ENCODE data around the gene PILRA.
A peak's percentile ranks its signal among the peaks of the same experiment; 100 is the strongest.
"Not testable (repeated sequence)": the region's sequence is repeated elsewhere in the genome, so short reads cannot be mapped to it uniquely, and the experiment has no call there.

The PILRA gene

DNA sequence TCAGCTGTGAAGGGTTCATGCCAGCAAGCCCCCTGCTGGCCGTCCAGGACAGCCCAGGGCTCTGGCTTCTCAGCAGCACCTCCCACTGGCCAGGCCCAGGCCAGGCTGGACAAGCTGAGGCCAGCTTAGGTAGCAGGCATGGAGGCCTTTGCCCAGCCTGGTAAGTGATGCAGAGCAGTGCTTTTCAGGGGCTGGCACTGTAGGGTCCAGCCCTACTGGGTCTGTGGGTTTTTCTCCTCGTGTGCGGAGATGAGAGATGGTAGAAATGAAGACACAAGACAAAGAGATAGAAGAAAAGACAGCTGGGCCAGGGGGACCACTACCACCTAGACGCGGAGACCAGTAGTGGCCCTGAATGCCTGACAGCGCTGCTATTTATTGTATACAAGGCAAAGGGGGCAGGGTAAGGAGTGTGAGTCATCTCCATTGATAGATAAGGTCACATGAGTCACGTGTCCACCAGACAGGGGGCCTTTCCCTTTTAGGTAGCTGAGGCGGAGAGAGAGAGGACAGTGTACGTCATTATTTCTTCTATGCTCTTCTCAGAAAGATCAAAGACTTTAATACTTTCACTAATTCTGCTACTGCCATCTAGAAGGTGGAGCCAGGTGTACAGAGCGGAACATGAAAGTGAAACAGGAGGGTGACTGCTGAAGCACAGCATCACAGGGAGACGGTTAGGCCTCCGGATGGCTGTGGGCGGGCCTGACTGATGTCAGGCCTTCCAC lies 28.6 kb upstream of the PILRA start:
- H3K9me3 ChIP-seq (ENCODE audit: control insufficient read depth in 2 of 2, low read length in 2 of 2); H3K4me1 ChIP-seq (ENCODE audit: control insufficient read depth in 2 of 2, insufficient read depth in 2 of 2, low read length in 2 of 2); H3K27me3 ChIP-seq (ENCODE audit: control insufficient read depth in 2 of 2, insufficient read depth in 2 of 2, low read length in 2 of 2): not testable (repeated sequence)
- Histone ChIP-seq H3K36me3 (ENCODE audit: control insufficient read depth in 2 of 2, insufficient read depth in 2 of 2, low read length in 2 of 2) (peaks cover 37 to 39% of the 10 kb centered on the region in 2 donors), H3K4me3 (ENCODE audit: low read length in 2 of 2) (peak overlapping the region in 1 of 2 donors; percentile 9), H3K27ac (ENCODE audit: low read depth in 2 of 2, low read length in 2 of 2) (peak overlapping the region; percentile 47 to 78), H3K9ac (ENCODE audit: low read depth in 1 of 2, low read length in 2 of 2) (peak overlapping the region; percentile 8 to 17)

- H3K9me3 ChIP-seq (ENCODE audit: control insufficient read depth in 2 of 2, low read length in 2 of 2); H3K27me3 ChIP-seq (ENCODE audit: control insufficient read depth in 2 of 2, insufficient read depth in 2 of 2, low read length in 2 of 2); H3K9ac ChIP-seq (ENCODE audit: low read depth in 1 of 2, low read length in 2 of 2); H3K27ac ChIP-seq (ENCODE audit: low read depth in 2 of 2, low read length in 2 of 2); H3K4me1 ChIP-seq (ENCODE audit: control insufficient read depth in 2 of 2, insufficient read depth in 2 of 2, low read length in 2 of 2); H3K4me3 ChIP-seq (ENCODE audit: low read length in 2 of 2): not testable (repeated sequence)
- H3K36me3 ChIP-seq (ENCODE audit: control insufficient read depth in 2 of 2, insufficient read depth in 2 of 2, low read length in 2 of 2): peaks cover 41 to 43% of the 10 kb centered on the region in 2 donors
These were observed 28.0 kb upstream of the PILRA start for GRCh38 chr7:100345288-100345672.

- Histone ChIP-seq H3K4me1 (ENCODE audit: control insufficient read depth in 2 of 2, insufficient read depth in 2 of 2, low read length in 2 of 2) (peaks cover 2 to 4% of the 10 kb centered on the region in 2 donors), H3K27me3 (ENCODE audit: control insufficient read depth in 2 of 2, insufficient read depth in 2 of 2, low read length in 2 of 2) (no peaks in the 10 kb centered on the region), H3K27ac (ENCODE audit: low read depth in 2 of 2, low read length in 2 of 2) (no peak overlapping the region), H3K36me3 (ENCODE audit: control insufficient read depth in 2 of 2, insufficient read depth in 2 of 2, low read length in 2 of 2) (peaks cover 48 to 53% of the 10 kb centered on the region in 2 donors), H3K9ac (ENCODE audit: low read depth in 1 of 2, low read length in 2 of 2) (no peak overlapping the region), H3K9me3 (ENCODE audit: control insufficient read depth in 2 of 2, low read length in 2 of 2) (no peaks in the 10 kb centered on the region), H3K4me3 (ENCODE audit: low read length in 2 of 2) (no peak overlapping the region)
These were observed 26.4 kb upstream of the PILRA start for GRCh38 chr7:100346921-100347320.

GRCh38 chr7:100348805-100349204 lies 24.5 kb upstream of the PILRA start:
- Histone ChIP-seq H3K27ac (ENCODE audit: low read depth in 2 of 2, low read length in 2 of 2) (no peak overlapping the region), H3K4me1 (ENCODE audit: control insufficient read depth in 2 of 2, insufficient read depth in 2 of 2, low read length in 2 of 2) (peaks cover 0 to 4% of the 10 kb centered on the region in 2 donors), H3K27me3 (ENCODE audit: control insufficient read depth in 2 of 2, insufficient read depth in 2 of 2, low read length in 2 of 2) (no peaks in the 10 kb centered on the region), H3K9ac (ENCODE audit: low read depth in 1 of 2, low read length in 2 of 2) (no peak overlapping the region), H3K9me3 (ENCODE audit: control insufficient read depth in 2 of 2, low read length in 2 of 2) (no peaks in the 10 kb centered on the region), H3K36me3 (ENCODE audit: control insufficient read depth in 2 of 2, insufficient read depth in 2 of 2, low read length in 2 of 2) (peaks cover 47 to 55% of the 10 kb centered on the region in 2 donors), H3K4me3 (ENCODE audit: low read length in 2 of 2) (no peak overlapping the region)

GRCh38 chr7:100349757-100350156 lies 23.5 kb upstream of the PILRA start:
- no peak overlapping the region for H3K27ac ChIP-seq (ENCODE audit: low read depth in 2 of 2, low read length in 2 of 2)
- no peaks in the 10 kb centered on the region for H3K27me3 ChIP-seq (ENCODE audit: control insufficient read depth in 2 of 2, insufficient read depth in 2 of 2, low read length in 2 of 2)
- H3K36me3 ChIP-seq (ENCODE audit: control insufficient read depth in 2 of 2, insufficient read depth in 2 of 2, low read length in 2 of 2): peaks cover 49 to 60% of the 10 kb centered on the region in 2 donors
- peaks cover 0 to 1% of the 10 kb centered on the region in 2 donors for H3K4me1 ChIP-seq (ENCODE audit: control insufficient read depth in 2 of 2, insufficient read depth in 2 of 2, low read length in 2 of 2)
- H3K4me3 ChIP-seq (ENCODE audit: low read length in 2 of 2): no peak overlapping the region
- no peak overlapping the region for H3K9ac ChIP-seq (ENCODE audit: low read depth in 1 of 2, low read length in 2 of 2)
- no peaks in the 10 kb centered on the region for H3K9me3 ChIP-seq (ENCODE audit: control insufficient read depth in 2 of 2, low read length in 2 of 2)

DNA sequence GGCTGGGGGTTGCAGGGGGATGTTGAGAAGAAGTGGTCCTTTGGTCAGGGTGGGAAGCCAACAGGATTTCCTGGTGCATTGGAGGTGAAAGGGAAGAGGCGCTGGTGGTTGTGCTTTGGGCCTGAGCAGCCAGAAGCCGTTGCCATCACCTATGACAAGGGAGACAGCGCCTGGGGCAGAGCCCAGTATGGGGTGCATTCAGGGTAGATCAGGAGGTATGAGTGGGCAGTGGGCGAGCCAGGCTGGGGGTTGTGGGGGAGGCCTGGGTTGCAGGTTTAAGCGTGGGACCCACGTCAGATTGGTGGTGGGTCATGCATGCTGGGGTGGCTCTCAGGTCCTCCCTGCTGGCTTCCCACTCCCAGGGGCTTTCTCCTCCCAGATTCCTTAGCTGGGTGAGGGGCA lies 21.6 kb upstream of the PILRA start:
- Histone ChIP-seq H3K9me3 (ENCODE audit: control insufficient read depth in 2 of 2, low read length in 2 of 2) (no peaks in the 10 kb centered on the region), H3K9ac (ENCODE audit: low read depth in 1 of 2, low read length in 2 of 2) (no peak overlapping the region), H3K4me3 (ENCODE audit: low read length in 2 of 2) (no peak overlapping the region), H3K36me3 (ENCODE audit: control insufficient read depth in 2 of 2, insufficient read depth in 2 of 2, low read length in 2 of 2) (peaks cover 59 to 67% of the 10 kb centered on the region in 2 donors), H3K27ac (ENCODE audit: low read depth in 2 of 2, low read length in 2 of 2) (no peak overlapping the region), H3K4me1 (ENCODE audit: control insufficient read depth in 2 of 2, insufficient read depth in 2 of 2, low read length in 2 of 2) (no peaks in the 10 kb centered on the region), H3K27me3 (ENCODE audit: control insufficient read depth in 2 of 2, insufficient read depth in 2 of 2, low read length in 2 of 2) (no peaks in the 10 kb centered on the region)

DNA sequence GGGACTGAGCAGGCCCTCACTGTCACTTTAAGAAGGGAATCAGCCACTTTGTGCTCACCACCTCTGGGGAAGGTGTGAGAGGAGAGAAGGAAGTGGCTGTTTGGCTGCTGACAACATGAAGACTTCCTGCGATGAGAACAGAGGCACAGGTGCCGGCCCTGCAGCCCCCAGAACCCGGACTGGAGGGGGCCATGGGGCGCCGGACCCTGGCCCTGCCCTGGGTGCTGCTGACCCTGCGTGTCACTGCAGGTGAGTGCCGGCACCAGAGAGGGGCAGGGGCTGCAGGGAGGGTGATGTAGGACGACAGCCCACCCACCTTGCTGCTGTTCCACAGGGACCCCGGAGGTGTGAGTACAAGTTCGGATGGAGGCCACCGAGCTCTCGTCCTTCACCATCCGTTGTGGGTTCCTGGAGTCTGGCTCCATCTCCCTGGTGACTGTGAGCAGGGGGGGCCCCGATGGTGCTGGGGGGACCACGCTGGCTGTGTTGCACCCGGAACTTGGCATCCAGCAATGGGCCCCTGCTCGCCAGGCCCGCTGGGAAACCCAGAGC lies 21.0 kb upstream of the PILRA start:
- not testable (repeated sequence) for H3K27ac ChIP-seq (ENCODE audit: low read depth in 2 of 2, low read length in 2 of 2); H3K9ac ChIP-seq (ENCODE audit: low read depth in 1 of 2, low read length in 2 of 2); H3K9me3 ChIP-seq (ENCODE audit: control insufficient read depth in 2 of 2, low read length in 2 of 2); H3K4me1 ChIP-seq (ENCODE audit: control insufficient read depth in 2 of 2, insufficient read depth in 2 of 2, low read length in 2 of 2); H3K27me3 ChIP-seq (ENCODE audit: control insufficient read depth in 2 of 2, insufficient read depth in 2 of 2, low read length in 2 of 2); H3K4me3 ChIP-seq (ENCODE audit: low read length in 2 of 2)
- peaks cover 53 to 67% of the 10 kb centered on the region in 2 donors for H3K36me3 ChIP-seq (ENCODE audit: control insufficient read depth in 2 of 2, insufficient read depth in 2 of 2, low read length in 2 of 2)

GRCh38 chr7:100352984-100353684 lies 20.2 kb upstream of the PILRA start:
- H3K4me1 ChIP-seq (ENCODE audit: control insufficient read depth in 2 of 2, insufficient read depth in 2 of 2, low read length in 2 of 2): no peaks in the 10 kb centered on the region
- H3K9ac ChIP-seq (ENCODE audit: low read depth in 1 of 2, low read length in 2 of 2): no peak overlapping the region
- no peaks in the 10 kb centered on the region for H3K27me3 ChIP-seq (ENCODE audit: control insufficient read depth in 2 of 2, insufficient read depth in 2 of 2, low read length in 2 of 2)
- H3K36me3 ChIP-seq (ENCODE audit: control insufficient read depth in 2 of 2, insufficient read depth in 2 of 2, low read length in 2 of 2): peaks cover 47 to 61% of the 10 kb centered on the region in 2 donors
- no peak overlapping the region for H3K4me3 ChIP-seq (ENCODE audit: low read length in 2 of 2)
- H3K27ac ChIP-seq (ENCODE audit: low read depth in 2 of 2, low read length in 2 of 2): no peak overlapping the region
- H3K9me3 ChIP-seq (ENCODE audit: control insufficient read depth in 2 of 2, low read length in 2 of 2): no peaks in the 10 kb centered on the region

DNA sequence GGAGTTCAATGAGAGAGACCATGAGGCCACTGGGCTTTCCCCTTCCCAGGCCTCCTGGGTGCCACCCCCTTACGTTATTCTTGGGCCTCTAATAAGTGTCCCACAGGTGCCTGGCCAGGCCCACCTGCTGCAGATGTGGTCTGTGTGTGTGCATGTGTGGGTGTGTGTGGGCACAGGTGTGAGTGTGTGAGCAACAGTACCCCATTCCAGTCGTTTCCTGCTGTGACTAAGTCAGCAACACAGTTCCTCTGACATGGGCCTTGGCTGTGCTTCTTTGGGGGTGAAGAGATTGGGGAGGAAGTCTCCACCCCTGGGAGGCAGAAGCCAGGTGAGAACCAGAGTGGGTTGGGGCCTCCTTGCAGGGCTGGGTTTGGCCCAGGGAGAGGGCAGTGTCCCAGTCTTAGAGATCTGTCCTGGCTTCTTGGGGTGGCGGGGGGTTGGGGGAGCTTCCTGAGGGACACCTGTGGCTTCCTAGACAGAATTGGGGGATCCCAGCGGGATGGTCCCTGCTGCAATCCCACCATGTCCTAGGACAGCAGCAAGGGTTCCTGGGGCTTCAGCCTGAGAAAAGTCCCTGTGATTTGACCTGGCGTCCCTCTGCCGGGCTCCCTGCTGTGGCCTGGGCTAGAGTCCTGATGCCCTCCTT lies 19.5 kb upstream of the PILRA start:
- Histone ChIP-seq H3K36me3 (ENCODE audit: control insufficient read depth in 2 of 2, insufficient read depth in 2 of 2, low read length in 2 of 2) (peaks cover 46 to 66% of the 10 kb centered on the region in 2 donors), H3K4me1 (ENCODE audit: control insufficient read depth in 2 of 2, insufficient read depth in 2 of 2, low read length in 2 of 2) (no peaks in the 10 kb centered on the region), H3K9me3 (ENCODE audit: control insufficient read depth in 2 of 2, low read length in 2 of 2) (no peaks in the 10 kb centered on the region), H3K9ac (ENCODE audit: low read depth in 1 of 2, low read length in 2 of 2) (no peak overlapping the region), H3K27me3 (ENCODE audit: control insufficient read depth in 2 of 2, insufficient read depth in 2 of 2, low read length in 2 of 2) (no peaks in the 10 kb centered on the region), H3K27ac (ENCODE audit: low read depth in 2 of 2, low read length in 2 of 2) (no peak overlapping the region), H3K4me3 (ENCODE audit: low read length in 2 of 2) (no peak overlapping the region)
